NB4 (cell line): ENCODE measurements around the gene PLEKHA6.

Source experiments
- MYC ChIP-seq: IDR thresholded peaks from 2 replicates; pipeline ENCODE4 v1.6.1; 2011; ENCODE audit warnings: low read depth, low read length
- TF ChIP-seq, protein P1 (sequence below): IDR thresholded peaks from one replicate; pipeline ENCODE4 v1.5.1; 2012; ENCODE audit warnings: low read depth, low read length

DNA sequence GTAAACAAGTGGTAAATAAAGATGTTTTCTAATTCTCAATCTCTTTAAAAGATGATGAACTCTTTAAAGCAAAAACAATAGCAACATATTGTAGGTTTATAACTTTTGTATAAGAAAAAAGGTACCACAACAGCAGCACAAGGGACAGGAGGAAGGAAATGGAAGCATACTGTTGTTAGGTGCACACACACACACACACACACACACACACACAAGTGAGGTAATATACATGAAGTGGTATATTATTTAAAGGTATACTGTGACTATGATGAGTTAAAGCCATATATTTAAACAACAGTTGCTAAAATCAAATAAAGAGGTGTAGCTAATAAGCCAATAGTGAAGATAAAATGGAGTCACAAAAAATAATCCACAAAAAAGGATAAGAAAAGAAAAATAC lies 31.9 kb upstream of the PLEKHA6 start:
- TF ChIP-seq, protein P1, sequence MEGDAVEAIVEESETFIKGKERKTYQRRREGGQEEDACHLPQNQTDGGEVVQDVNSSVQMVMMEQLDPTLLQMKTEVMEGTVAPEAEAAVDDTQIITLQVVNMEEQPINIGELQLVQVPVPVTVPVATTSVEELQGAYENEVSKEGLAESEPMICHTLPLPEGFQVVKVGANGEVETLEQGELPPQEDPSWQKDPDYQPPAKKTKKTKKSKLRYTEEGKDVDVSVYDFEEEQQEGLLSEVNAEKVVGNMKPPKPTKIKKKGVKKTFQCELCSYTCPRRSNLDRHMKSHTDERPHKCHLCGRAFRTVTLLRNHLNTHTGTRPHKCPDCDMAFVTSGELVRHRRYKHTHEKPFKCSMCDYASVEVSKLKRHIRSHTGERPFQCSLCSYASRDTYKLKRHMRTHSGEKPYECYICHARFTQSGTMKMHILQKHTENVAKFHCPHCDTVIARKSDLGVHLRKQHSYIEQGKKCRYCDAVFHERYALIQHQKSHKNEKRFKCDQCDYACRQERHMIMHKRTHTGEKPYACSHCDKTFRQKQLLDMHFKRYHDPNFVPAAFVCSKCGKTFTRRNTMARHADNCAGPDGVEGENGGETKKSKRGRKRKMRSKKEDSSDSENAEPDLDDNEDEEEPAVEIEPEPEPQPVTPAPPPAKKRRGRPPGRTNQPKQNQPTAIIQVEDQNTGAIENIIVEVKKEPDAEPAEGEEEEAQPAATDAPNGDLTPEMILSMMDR = no peak
- no peak for TF ChIP-seq MYC
